Measurements from ENCODE around the gene TTC39C. TPM values are rescaled to one million over a fixed set of nuclear protein-coding genes. Genes with fewer than 3 reads are reported as not detected.

TTC39C gene
- total and polyA plus RNA-seq, 7 donors = 2.3 to 36.9 (median 27.0) TPM

DNA sequence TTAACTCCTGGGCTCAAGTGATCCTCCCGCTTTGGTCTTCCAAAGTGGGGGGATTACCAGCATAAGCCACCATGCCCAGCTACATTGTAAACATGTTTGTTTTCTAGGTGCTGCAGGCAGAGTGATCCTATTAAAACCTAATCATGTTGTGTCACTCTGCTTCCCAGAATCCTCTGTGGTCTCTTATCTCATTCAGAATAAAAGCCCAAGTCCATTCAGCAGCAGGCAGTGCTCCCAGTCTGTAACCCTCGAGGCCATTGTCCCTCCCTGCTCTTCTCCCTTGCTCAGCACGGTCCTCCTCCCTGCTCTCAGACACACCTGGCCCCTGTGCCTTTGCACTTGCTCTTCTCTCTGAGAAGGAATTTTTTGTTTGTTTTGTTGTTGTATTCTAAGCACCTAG is 113.2 kb downstream of the TTC39C start:
- Histone ChIP-seq H3K27me3 (no peaks in the 10 kb centered on the region), H3K27ac (no peak overlapping the region), H3K9me3 (no peaks in the 10 kb centered on the region), H3K36me3 (peaks cover 0 to 48% (median 0%) of the 10 kb centered on the region in 4 donors), H3K4me1 (no peaks in the 10 kb centered on the region), H3K4me3 (no peak overlapping the region)
- intact Hi-C loops (cut with DNase I) = no loop called here
- TF ChIP-seq POLR2AphosphoS5 (IDR thresholded peaks at IDR 0.05) (no peak), EP300 (IDR thresholded peaks at IDR 0.05) (no peak), POLR2A (IDR thresholded peaks at IDR 0.05) (no peak)
- TF ChIP-seq, protein P1, sequence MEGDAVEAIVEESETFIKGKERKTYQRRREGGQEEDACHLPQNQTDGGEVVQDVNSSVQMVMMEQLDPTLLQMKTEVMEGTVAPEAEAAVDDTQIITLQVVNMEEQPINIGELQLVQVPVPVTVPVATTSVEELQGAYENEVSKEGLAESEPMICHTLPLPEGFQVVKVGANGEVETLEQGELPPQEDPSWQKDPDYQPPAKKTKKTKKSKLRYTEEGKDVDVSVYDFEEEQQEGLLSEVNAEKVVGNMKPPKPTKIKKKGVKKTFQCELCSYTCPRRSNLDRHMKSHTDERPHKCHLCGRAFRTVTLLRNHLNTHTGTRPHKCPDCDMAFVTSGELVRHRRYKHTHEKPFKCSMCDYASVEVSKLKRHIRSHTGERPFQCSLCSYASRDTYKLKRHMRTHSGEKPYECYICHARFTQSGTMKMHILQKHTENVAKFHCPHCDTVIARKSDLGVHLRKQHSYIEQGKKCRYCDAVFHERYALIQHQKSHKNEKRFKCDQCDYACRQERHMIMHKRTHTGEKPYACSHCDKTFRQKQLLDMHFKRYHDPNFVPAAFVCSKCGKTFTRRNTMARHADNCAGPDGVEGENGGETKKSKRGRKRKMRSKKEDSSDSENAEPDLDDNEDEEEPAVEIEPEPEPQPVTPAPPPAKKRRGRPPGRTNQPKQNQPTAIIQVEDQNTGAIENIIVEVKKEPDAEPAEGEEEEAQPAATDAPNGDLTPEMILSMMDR (IDR thresholded peaks at IDR 0.05) = no peak
- no peak for DNase-seq
- WGBS, 2 donors = 70 to 87% methylated on average over 3 of the region's 3 CpGs

DNA sequence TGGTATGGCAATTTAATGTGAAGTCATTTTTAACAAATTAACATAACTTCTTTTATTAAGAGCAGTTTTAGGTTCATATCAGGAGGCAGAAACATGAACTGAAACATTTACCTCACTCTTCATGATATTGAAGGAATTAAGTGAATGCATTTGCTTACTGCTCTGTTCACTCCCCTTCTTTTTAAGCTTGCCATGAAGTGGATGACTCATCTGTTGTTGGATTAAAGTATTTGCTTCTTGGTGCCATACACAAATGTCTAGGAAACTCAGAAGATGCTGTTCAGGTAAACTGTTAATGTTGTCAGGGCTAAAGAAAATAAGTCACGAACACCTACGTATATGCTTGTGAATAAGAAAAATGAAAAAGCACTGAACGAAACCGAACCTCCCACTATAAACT is 114.1 kb downstream of the TTC39C start:
- H3K27ac ChIP-seq = no peak overlapping the region
- no peak for TF ChIP-seq POLR2AphosphoS5 (IDR thresholded peaks at IDR 0.05)
- no peak for TF ChIP-seq EP300 (IDR thresholded peaks at IDR 0.05)
- no peak for TF ChIP-seq POLR2A (IDR thresholded peaks at IDR 0.05)
- TF ChIP-seq, protein P1 (IDR thresholded peaks at IDR 0.05) = no peak
- DNase-seq = no peak
- H3K36me3 ChIP-seq = peaks cover 0 to 55% (median 3%) of the 10 kb centered on the region in 4 donors
- no peak overlapping the region for H3K4me3 ChIP-seq
- H3K9me3 ChIP-seq = no peaks in the 10 kb centered on the region
- H3K4me1 ChIP-seq = no peaks in the 10 kb centered on the region
- H3K27me3 ChIP-seq = no peaks in the 10 kb centered on the region
- intact Hi-C loops (cut with DNase I) = no loop called here
- 98 to 99% methylated on average over 4 of the region's 4 CpGs for WGBS, 2 donors

DNA sequence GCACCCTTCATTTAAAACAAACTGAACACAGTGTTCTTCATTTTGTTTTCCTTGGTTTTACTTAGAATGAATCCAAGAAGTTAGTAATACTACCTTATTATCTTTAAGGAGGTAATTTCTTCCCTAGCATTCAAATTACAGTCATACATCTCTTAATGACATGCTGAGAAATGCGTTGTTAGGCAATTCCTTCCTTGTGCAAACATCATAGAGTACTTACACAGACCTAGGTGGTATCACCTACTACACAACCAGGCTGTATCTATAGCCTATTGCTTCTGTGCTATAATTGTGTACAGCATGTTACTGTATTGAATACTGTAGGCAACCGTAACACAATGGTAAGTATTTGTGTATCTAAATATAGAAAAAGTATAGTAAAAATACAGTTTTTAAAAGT is 115.9 kb downstream of the TTC39C start:
- Histone ChIP-seq H3K4me3 (no peak overlapping the region), H3K9me3 (no peaks in the 10 kb centered on the region), H3K4me1 (no peaks in the 10 kb centered on the region), H3K27ac (no peak overlapping the region), H3K36me3 (peaks cover 0 to 39% (median 3%) of the 10 kb centered on the region in 4 donors), H3K27me3 (no peaks in the 10 kb centered on the region)
- TF ChIP-seq POLR2A (IDR thresholded peaks at IDR 0.05) = no peak
- no peak for TF ChIP-seq POLR2AphosphoS5 (IDR thresholded peaks at IDR 0.05)
- TF ChIP-seq, protein P1 (IDR thresholded peaks at IDR 0.05) = no peak
- TF ChIP-seq EP300 (IDR thresholded peaks at IDR 0.05) = no peak
- no peak for DNase-seq
- 13 to 72% methylated on average over 2 of the region's 2 CpGs for WGBS, 2 donors
- intact Hi-C loops (cut with DNase I) = no loop called here

DNA sequence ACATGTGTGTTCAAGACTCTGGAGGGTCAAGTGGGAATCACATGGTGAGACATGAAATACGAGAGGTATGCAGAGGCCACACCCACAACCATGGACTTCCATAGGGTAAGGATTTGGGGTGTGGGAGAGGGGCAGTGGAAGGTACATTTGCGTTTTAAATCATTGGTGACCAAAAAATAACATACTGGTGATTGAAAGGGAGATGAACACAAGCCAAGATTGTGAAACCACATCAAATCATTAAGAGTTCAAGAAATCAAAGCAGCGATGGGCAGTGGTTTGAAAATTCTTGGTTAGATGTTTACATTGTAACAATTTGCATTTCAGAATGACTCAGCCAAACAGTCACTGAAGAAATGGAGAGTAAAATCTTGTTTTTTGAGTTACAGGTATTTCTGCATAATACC is 122.4 kb downstream of the TTC39C start:
- WGBS, 2 donors = 67 to 76% methylated on average over 3 of the region's 3 CpGs
- intact Hi-C loops (cut with DNase I) = no loop called here
- H3K27ac ChIP-seq = no peak overlapping the region
- peaks cover 0 to 18% (median 14%) of the 10 kb centered on the region in 4 donors for H3K4me1 ChIP-seq
- DNase-seq = no peak
- TF ChIP-seq, protein P1 (IDR thresholded peaks at IDR 0.05) = no peak
- no peak for TF ChIP-seq EP300 (IDR thresholded peaks at IDR 0.05)
- TF ChIP-seq POLR2AphosphoS5 (IDR thresholded peaks at IDR 0.05) = no peak
- TF ChIP-seq POLR2A (IDR thresholded peaks at IDR 0.05) = no peak
- no peak overlapping the region for H3K4me3 ChIP-seq
- H3K27me3 ChIP-seq = no peaks in the 10 kb centered on the region
- peaks cover 0 to 16% (median 3%) of the 10 kb centered on the region in 4 donors for H3K36me3 ChIP-seq
- no peaks in the 10 kb centered on the region for H3K9me3 ChIP-seq

DNA sequence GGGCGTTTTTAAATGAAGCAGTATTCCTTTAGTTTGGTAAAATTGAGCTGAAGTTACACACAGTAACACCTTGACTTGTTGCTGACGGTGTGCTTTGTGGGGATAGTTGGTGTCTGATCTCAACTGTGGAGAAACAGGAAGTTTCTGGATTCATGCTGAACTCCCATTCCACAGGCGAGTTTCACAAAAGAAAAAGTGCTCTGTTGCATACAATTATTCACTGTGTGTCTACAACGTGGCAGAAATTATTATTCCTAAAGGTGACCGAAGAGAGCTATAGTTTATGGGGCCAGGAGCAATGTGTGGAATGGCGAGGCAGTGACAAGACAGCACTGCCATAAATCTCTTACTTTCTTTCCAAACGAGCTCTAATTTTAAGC is 123.8 kb downstream of the TTC39C start:
- intact Hi-C loops (cut with DNase I) = no loop called here

More for the DNA sequence above, 123.8 kb downstream of the TTC39C start:
- 19 to 29% methylated on average over 7 of the region's 7 CpGs for WGBS, 2 donors
- Histone ChIP-seq H3K4me1 (peaks cover 0 to 18% (median 14%) of the 10 kb centered on the region in 4 donors), H3K27ac (peak overlapping the region; percentile 36 to 67 (median 50)), H3K9me3 (no peaks in the 10 kb centered on the region), H3K4me3 (peak overlapping the region; percentile 50 to 70 (median 57)), H3K27me3 (no peaks in the 10 kb centered on the region), H3K36me3 (peaks cover 0 to 1% (median under 1%) of the 10 kb centered on the region in 4 donors)
- DNase-seq = no peak
- no peak for TF ChIP-seq POLR2AphosphoS5 (IDR thresholded peaks at IDR 0.05)
- no peak for TF ChIP-seq EP300 (IDR thresholded peaks at IDR 0.05)
- TF ChIP-seq, protein P1 (IDR thresholded peaks at IDR 0.05) = no peak
- no peak for TF ChIP-seq POLR2A (IDR thresholded peaks at IDR 0.05)
